Caco-2 (cell line): ENCODE data around the gene RPS27L. TPM values are rescaled to one million over a fixed set of nuclear protein-coding genes. Genes with fewer than 3 reads are reported as not detected.
A peak's percentile ranks its signal among the peaks of the same experiment; 100 is the strongest.

Experiments
- Bru-seq: library from RNA; stranded (reverse); fragments of 400-500 nt; gene quantifications from one replicate; lab custom pipeline; 2021; lab: Mats Ljungman, UMichigan
- BruChase-seq, 2 experiments: library from RNA; stranded (reverse); fragments of 400-500 nt; gene quantifications; one replicate each; lab custom pipeline; 2021; lab: Mats Ljungman, UMichigan
- BruUV-seq: library from RNA; stranded (reverse); fragments of 400-500 nt; replicated peaks from 2 replicates; lab custom pipeline; 2021; lab: Mats Ljungman, UMichigan
- CTCF ChIA-PET: fragments of 300-600 bp; sonication (Branson Sonifier 250); formaldehyde crosslinking; loops from one replicate; lab custom pipeline; 2022; ENCODE audit warnings: antibody characterized with exemption; lab: Charles Lee
- POLR2A ChIA-PET: fragments of 300-600 bp; sonication (Branson Sonifier 250); formaldehyde crosslinking; loops from one replicate; lab custom pipeline; 2022; ENCODE audit warnings: antibody characterized with exemption; lab: Charles Lee
- DNase-seq, 2 experiments: peaks; one replicate each; pipeline versions ENCODE4 v3.0.0 to v3.0.0-alpha.2; 2020 to 2022
- H3K27me3 ChIP-seq: replicated peaks from 2 replicates; pipeline ENCODE4 v1.6.0; 2011; ENCODE audit warnings: low read length; ENCODE audit not compliant: control insufficient read depth, insufficient read depth
- H3K36me3 ChIP-seq: 2 replicates; pipeline ENCODE4 v1.5.1; 2011; ENCODE audit warnings: low read length; ENCODE audit not compliant: control insufficient read depth, insufficient read depth
- H3K4me1 ChIP-seq: fragments of 250-450 bp; sonication (Bioruptor Pico); 2 replicates; pipeline ENCODE4 v1.5.1; 2020; ENCODE audit warnings: mild to moderate bottlenecking
- H3K4me3 ChIP-seq: 2 replicates; pipeline ENCODE4 v1.5.1; 2011; ENCODE audit warnings: low read depth, mild to moderate bottlenecking, control low read depth, low read length
- H3K9me3 ChIP-seq: fragments of 250-450 bp; sonication (Bioruptor Pico); 2 replicates; pipeline ENCODE4 v1.5.1; 2020; ENCODE audit warnings: mild to moderate bottlenecking, moderate library complexity
- H3K27ac Mint-ChIP-seq: one replicate; pipeline ENCODE4 v1.8.0; 2022; ENCODE audit warnings: mixed read lengths; ENCODE audit not compliant: unreplicated experiment
- H3K27me3 Mint-ChIP-seq: one replicate; pipeline ENCODE4 v1.8.0; 2022; ENCODE audit warnings: mixed read lengths; ENCODE audit not compliant: insufficient read depth, unreplicated experiment
- H3K36me3 Mint-ChIP-seq: one replicate; pipeline ENCODE4 v1.8.0; 2022; ENCODE audit warnings: mild to moderate bottlenecking, mixed read lengths; ENCODE audit not compliant: insufficient read depth, unreplicated experiment
- H3K4me1 Mint-ChIP-seq: one replicate; pipeline ENCODE4 v1.8.0; 2022; ENCODE audit warnings: low read depth, mixed read lengths; ENCODE audit not compliant: unreplicated experiment
- H3K4me3 Mint-ChIP-seq: one replicate; pipeline ENCODE4 v1.8.0; 2022; ENCODE audit warnings: mild to moderate bottlenecking, moderate library complexity, mixed read lengths; ENCODE audit not compliant: unreplicated experiment
- H3K9me3 Mint-ChIP-seq: one replicate; pipeline ENCODE4 v1.8.0; 2022; ENCODE audit warnings: mixed read lengths; ENCODE audit not compliant: unreplicated experiment
- CTCF ChIP-seq, 2 experiments: fragments of 200-600 bp in 1 of 2; IDR thresholded peaks; 1 replicate in 1 of 2; 2 replicates in 1 of 2; pipeline versions ENCODE4 v1.5.1 to v1.8.0; 2011 to 2022; ENCODE audit warnings: antibody characterized with exemption in 1 of 2, control low read depth in 1 of 2, inconsistent platforms in 1 of 2, low read depth in 1 of 2, low read length in 1 of 2, mild to moderate bottlenecking in 1 of 2, moderate library complexity in 1 of 2; ENCODE audit not compliant: insufficient read depth in 1 of 2, severe bottlenecking in 1 of 2, unreplicated experiment in 1 of 2
- intact Hi-C: fragments of 100-400 bp; cut with micrococcal nuclease; formaldehyde crosslinking; loops from one replicate; pipeline ENCODE4 v1.10.0; 2022; ENCODE audit not compliant: unreplicated experiment
- long read RNA-seq: library from polyadenylated mRNA; stranded (forward); transcript quantifications from one replicate; pipeline ENCODE4 v2.0.0, GENCODE V29; 2022
- total RNA-seq: library from RNA; stranded (reverse); gene quantifications from 2 replicates; pipeline ENCODE4 v1.2.3, GENCODE V29; 2022

The RPS27L gene
- total RNA-seq = 62.2 and 73.0 TPM in 2 replicates
- Bru-seq, nascent RNA = percentile 73 among the genes with signal in this experiment
- percentile 71 among the genes with signal in this experiment for BruChase-seq, experiment 1, labeled RNA remaining after a 2-hour chase
- BruChase-seq, experiment 2, labeled RNA remaining after a 6-hour chase = percentile 86 among the genes with signal in this experiment
- long read RNA-seq, full-length matches to known transcripts = 75 of 80 reads
- long read RNA-seq, partial matches to known transcripts = 3 of 80 reads
- long read RNA-seq, other reads (novel, unspliced or antisense) = 2 of 80 reads

- H3K4me3 Mint-ChIP-seq = peak within 1 kb of the TSS; percentile 99
- no peaks in the 10 kb centered on the region for H3K9me3 Mint-ChIP-seq
- H3K27ac Mint-ChIP-seq = peak within 1 kb of the TSS; percentile 98
- H3K4me1 Mint-ChIP-seq = no peaks in the 10 kb centered on the region
- POLR2A ChIA-PET = interaction anchor here (1.4 kb wide), 1 partner anchor 120 kb away, joined by 4 read pairs; the partner anchor contains the start of gene APH1B
- no peaks in the 10 kb centered on the region for H3K9me3 ChIP-seq
- TF ChIP-seq CTCF (IDR thresholded peaks at IDR 0.05; ENCODE audit: insufficient read depth in 1 of 2, low read depth in 1 of 2, low read length in 1 of 2, severe bottlenecking in 1 of 2, unreplicated experiment in 1 of 2) = no peak
- 0 out of 2 replicates have a peak, but pooled peaks cover 8% of the 10 kb centered on the region for H3K4me1 ChIP-seq
- CTCF ChIA-PET = interaction anchor here (0.8 kb wide), 1 partner anchor 245 kb away, joined by 3 read pairs; no protein-coding TSS in a partner anchor
- BruUV-seq = no TSS peak
- H3K27me3 Mint-ChIP-seq = no peaks in the 10 kb centered on the region
- peaks cover 1% of the 10 kb centered on the region; the same call in 1 of the 2 replicates for H3K36me3 ChIP-seq
- peak within 1 kb of the TSS; percentile 92 for H3K4me3 ChIP-seq
- no peaks in the 10 kb centered on the region for H3K27me3 ChIP-seq
- DNase-seq = peak; percentile 91 to 93
- H3K36me3 Mint-ChIP-seq = peaks cover 10% of the 10 kb centered on the region
- intact Hi-C loops = loop anchor here (5.0 kb wide), 1 partner anchor 35 kb away; the partner anchor contains the start of gene LACTB
Measured at GRCh38 chr15:63157118-63157843, at the start of gene RPS27L. RPS27L (minus strand) TSS chr15:63157477; CDS start chr15:63157405, 72 bp downstream.

GRCh38 chr15:63206079-63206478 lies 48.8 kb upstream of the RPS27L start:
- peaks cover 17% of the 10 kb centered on the region for H3K4me1 ChIP-seq
- no peak for TF ChIP-seq CTCF (IDR thresholded peaks at IDR 0.05; ENCODE audit: insufficient read depth in 1 of 2, low read depth in 1 of 2, low read length in 1 of 2, severe bottlenecking in 1 of 2, unreplicated experiment in 1 of 2)
- H3K27ac Mint-ChIP-seq = no peak overlapping the region
- H3K27me3 Mint-ChIP-seq = no peaks in the 10 kb centered on the region
- BruUV-seq = no TSS peak
- DNase-seq = no peak
- ChIA-PET CTCF (no interaction called here), POLR2A (no interaction called here)
- H3K27me3 ChIP-seq = no peaks in the 10 kb centered on the region
- H3K4me1 Mint-ChIP-seq = peaks cover 4% of the 10 kb centered on the region
- no peaks in the 10 kb centered on the region for H3K36me3 ChIP-seq
- intact Hi-C loops = no loop called here
- H3K4me3 Mint-ChIP-seq = no peak overlapping the region
- peaks cover 4% of the 10 kb centered on the region for H3K36me3 Mint-ChIP-seq
- no peaks in the 10 kb centered on the region for H3K9me3 Mint-ChIP-seq
- H3K9me3 ChIP-seq = no peaks in the 10 kb centered on the region
- H3K4me3 ChIP-seq = no peak overlapping the region

- intact Hi-C loops = no loop called here
- Mint-ChIP-seq H3K4me3 (no peak overlapping the region), H3K9me3 (no peaks in the 10 kb centered on the region), H3K36me3 (peaks cover 4% of the 10 kb centered on the region), H3K4me1 (no peaks in the 10 kb centered on the region), H3K27me3 (no peaks in the 10 kb centered on the region), H3K27ac (no peak overlapping the region)
- Histone ChIP-seq H3K4me1 (peaks cover 14% of the 10 kb centered on the region), H3K27me3 (no peaks in the 10 kb centered on the region), H3K36me3 (no peaks in the 10 kb centered on the region), H3K9me3 (no peaks in the 10 kb centered on the region), H3K4me3 (no peak overlapping the region)
- no peak for TF ChIP-seq CTCF (IDR thresholded peaks at IDR 0.05; ENCODE audit: insufficient read depth in 1 of 2, low read depth in 1 of 2, low read length in 1 of 2, severe bottlenecking in 1 of 2, unreplicated experiment in 1 of 2)
- DNase-seq = no peak
- POLR2A ChIA-PET = no interaction called here
- CTCF ChIA-PET = no interaction called here
- BruUV-seq = no TSS peak
Measured at GRCh38 chr15:63203451-63204090, 46.3 kb upstream of the RPS27L start.
